K562 (cell line): ENCODE data around the gene DNAJB11. TPM values are rescaled to one million over a fixed set of nuclear protein-coding genes. Genes with fewer than 3 reads are reported as not detected.
A peak's percentile ranks its signal among the peaks of the same experiment; 100 is the strongest.

Experiments used
- ARID2 ChIP-seq: fragments of 450-650 bp; IDR thresholded peaks from 2 replicates; pipeline ENCODE4 v1.6.1; 2017; ENCODE audit warnings: antibody characterized with exemption, mild to moderate bottlenecking
- BACH1 ChIP-seq: fragments of 200-800 bp; sonication (Bioruptor generic); IDR thresholded peaks from 2 replicates; pipeline ENCODE4 v1.6.1; 2016; ENCODE audit warnings: missing genetic modification characterization, missing compliant biosample characterization
- EHMT2 ChIP-seq: fragments of 450-650 bp; IDR thresholded peaks from 2 replicates; pipeline ENCODE4 v1.6.1; 2018; ENCODE audit warnings: antibody characterized with exemption
- ERF ChIP-seq: fragments of 450-650 bp; formaldehyde crosslinking; IDR thresholded peaks from 2 replicates; pipeline ENCODE4 v1.4.0; 2020; ENCODE audit warnings: mild to moderate bottlenecking, mixed read lengths
- FOXA3 ChIP-seq, 2 experiments: fragments of 450-650 bp in 1 of 2; sonication (generic) in 1 of 2; formaldehyde crosslinking; IDR thresholded peaks in 1 of 2; conservative IDR thresholded peaks in 1 of 2; 2 replicates each; pipeline versions ENCODE4 v1.4.0 to v1.8.0; 2020 to 2022; ENCODE audit warnings: mild to moderate bottlenecking in 2 of 2, missing genetic modification reagents in 1 of 2
- FOXK2 ChIP-seq, 2 experiments: fragments of 450-650 bp; IDR thresholded peaks in 1 of 2; conservative IDR thresholded peaks in 1 of 2; 2 replicates each; pipeline ENCODE4 v1.6.1; 2016; ENCODE audit warnings: low read depth in 2 of 2, mild to moderate bottlenecking in 1 of 2
- GTF2A2 ChIP-seq: IDR thresholded peaks from 2 replicates; pipeline ENCODE4 v1.6.1; 2016; ENCODE audit warnings: mild to moderate bottlenecking, missing genetic modification characterization, missing compliant biosample characterization
- HOMEZ ChIP-seq: fragments of 250-450 bp; sonication (Bioruptor Pico); IDR thresholded peaks from 2 replicates; pipeline ENCODE4 v1.4.0; 2020; ENCODE audit warnings: mild to moderate bottlenecking, moderate library complexity
- JUNB ChIP-seq: fragments of 450-650 bp; formaldehyde crosslinking; conservative IDR thresholded peaks from 2 replicates; pipeline ENCODE4 v1.4.0; 2020; ENCODE audit warnings: mild to moderate bottlenecking
- KLF10 ChIP-seq: fragments of 250-450 bp; sonication (Bioruptor Pico); IDR thresholded peaks from 2 replicates; pipeline ENCODE4 v1.6.1; 2021; ENCODE audit warnings: matching md5 sums
- KLF16 ChIP-seq: IDR thresholded peaks from 2 replicates; pipeline ENCODE4 v1.6.1; 2016; ENCODE audit warnings: antibody characterized with exemption
- KLF6 ChIP-seq: fragments of 250-450 bp; sonication (Bioruptor Pico); IDR thresholded peaks from 2 replicates; pipeline ENCODE4 v1.4.0; 2020; ENCODE audit warnings: mild to moderate bottlenecking, moderate library complexity, borderline replicate concordance
- LARP7 ChIP-seq: fragments of 450-650 bp; IDR thresholded peaks from 2 replicates; pipeline ENCODE4 v1.6.1; 2016
- MNT ChIP-seq, 2 experiments: fragments of 450-650 bp; conservative IDR thresholded peaks; 2 replicates each; pipeline ENCODE4 v1.6.1; 2017; ENCODE audit warnings: mild to moderate bottlenecking in 2 of 2, moderate library complexity in 2 of 2
- MTA2 ChIP-seq: fragments of 450-650 bp; IDR thresholded peaks from 2 replicates; pipeline ENCODE4 v1.6.1; 2016; ENCODE audit warnings: low read depth
- MTA3 ChIP-seq: fragments of 450-650 bp; formaldehyde crosslinking; IDR thresholded peaks from 2 replicates; pipeline ENCODE4 v1.6.1; 2017; ENCODE audit warnings: mild to moderate bottlenecking, borderline replicate concordance
- NCOA6 ChIP-seq: fragments of 450-650 bp; IDR thresholded peaks from 2 replicates; pipeline ENCODE4 v1.6.1; 2017; ENCODE audit warnings: mild to moderate bottlenecking
- SMARCE1 ChIP-seq: fragments of 450-650 bp; IDR thresholded peaks from 2 replicates; pipeline ENCODE4 v1.7.1; 2016; ENCODE audit warnings: mild to moderate bottlenecking
- SREBF2 ChIP-seq: sonication (generic); formaldehyde crosslinking; IDR thresholded peaks from 2 replicates; pipeline ENCODE4 v1.4.0; 2020; ENCODE audit warnings: mild to moderate bottlenecking, missing genetic modification reagents
- THRAP3 ChIP-seq: fragments of 450-650 bp; IDR thresholded peaks from 2 replicates; pipeline ENCODE4 v1.6.1; 2016; ENCODE audit warnings: mild to moderate bottlenecking, inconsistent platforms, borderline replicate concordance
- XRCC5 ChIP-seq: fragments of 200-400 bp; formaldehyde crosslinking; IDR thresholded peaks from 2 replicates; pipeline ENCODE4 v1.6.1; 2017; ENCODE audit warnings: low read depth, mild to moderate bottlenecking, low read length
- ZBED1 ChIP-seq: IDR thresholded peaks from 2 replicates; pipeline ENCODE4 v1.6.1; 2014
- ZNF134 ChIP-seq: fragments of 250-450 bp; sonication (Bioruptor Pico); conservative IDR thresholded peaks from 2 replicates; pipeline ENCODE4 v1.4.0; 2020
- ZNF232 ChIP-seq: sonication (generic); formaldehyde crosslinking; IDR thresholded peaks from 2 replicates; pipeline ENCODE4 v1.8.0; 2022; ENCODE audit warnings: mild to moderate bottlenecking, missing genetic modification reagents
- ZNF24 ChIP-seq: fragments of 450-650 bp; IDR thresholded peaks from 2 replicates; pipeline ENCODE4 v1.6.1; 2016
- polyA plus RNA-seq, 8 experiments: library from polyadenylated mRNA; depleted of rRNA in 4 of 8; stranded (reverse) in 5 of 8; unstranded in 3 of 8; fragments of >200 nt; fragmentation: Nextera tagmentation in 2 of 8; fragmentation: Illumina TruSeq in 1 of 8; extraction: Ambion mirVana in 2 of 8; extraction: Trizol in 1 of 8; gene quantifications; 2 replicates each; pipeline versions ENCODE4 v1.2.1 to v1.2.3, GENCODE V29; 2011 to 2014; ENCODE audit warnings: inconsistent platforms in 1 of 8, missing spikeins in 1 of 8
- total RNA-seq, 7 experiments: library from RNA; depleted of rRNA in 6 of 7; stranded (reverse); fragments of >200 nt in 6 of 7; fragmentation: Illumina TruSeq in 2 of 7; extraction: Trizol in 2 of 7; gene quantifications; 2 replicates each; pipeline versions ENCODE4 v1.2.1 to v1.2.3, GENCODE V29; 2011 to 2021; ENCODE audit warnings: low replicate concordance in 1 of 7
- TF ChIP-seq, protein P1 (sequence below): fragments of 450-650 bp; IDR thresholded peaks from 2 replicates; pipeline ENCODE4 v1.6.1; 2016; ENCODE audit warnings: low read depth, mild to moderate bottlenecking, moderate library complexity
- TF ChIP-seq, protein P2 (sequence below): sonication (generic); formaldehyde crosslinking; IDR thresholded peaks from 2 replicates; pipeline ENCODE4 v1.9.0; 2022; ENCODE audit warnings: mild to moderate bottlenecking, missing genetic modification reagents

Gene DNAJB11
- total and polyA plus RNA-seq, 9 of the 15 experiments (the other 6 are each of a cell fraction or from before 2014, with no cell fraction given) = 14.8 to 74.7 (median 63.8) TPM

- TF ChIP-seq HOMEZ (CRISPR knock-in tag) (no peak), XRCC5 (0 out of 2 replicates have a peak, but pooled peaks have one; percentile 56), KLF16 (0 out of 2 replicates have a peak, but pooled peaks have one; percentile 32), ARID2 (peak; percentile 92), FOXA3 (CRISPR knock-in tag; conservative IDR thresholded peaks at IDR 0.05 in 1 of 2, IDR thresholded peaks at IDR 0.05 in 1 of 2) (no peak), ZNF232 (CRISPR knock-in tag) (no peak), MTA3 (no peak), ZNF134 (CRISPR knock-in tag) (peak; percentile 73), LARP7 (peak; percentile 79; the same call in 1 of the 2 replicates), SREBF2 (no peak), BACH1 (tag) (no peak), KLF6 (CRISPR knock-in tag) (no peak), NCOA6 (no peak), EHMT2 (0 out of 2 replicates have a peak, but pooled peaks have one; percentile 25), FOXK2 (conservative IDR thresholded peaks at IDR 0.05 in 1 of 2, IDR thresholded peaks at IDR 0.05 in 1 of 2; ENCODE audit: low read depth in 2 of 2) (peak in 1 of 2 experiments; percentile 72; a peak in 3 of 4 replicates), ZNF24 (no peak), JUNB (no peak), KLF10 (CRISPR knock-in tag) (no peak), ERF (CRISPR knock-in tag) (no peak), MNT (conservative IDR thresholded peaks at IDR 0.05) (peak in 1 of 2 experiments; percentile 49; a peak in 1 of 4 replicates), GTF2A2 (tag) (no peak), THRAP3 (peak; percentile 64; the same call in 1 of the 2 replicates), MTA2 (0 out of 2 replicates have a peak, but pooled peaks have one; percentile 39), SMARCE1 (0 out of 2 replicates have a peak, but pooled peaks have one; percentile 51), ZBED1 (no peak)
- TF ChIP-seq, protein P1, sequence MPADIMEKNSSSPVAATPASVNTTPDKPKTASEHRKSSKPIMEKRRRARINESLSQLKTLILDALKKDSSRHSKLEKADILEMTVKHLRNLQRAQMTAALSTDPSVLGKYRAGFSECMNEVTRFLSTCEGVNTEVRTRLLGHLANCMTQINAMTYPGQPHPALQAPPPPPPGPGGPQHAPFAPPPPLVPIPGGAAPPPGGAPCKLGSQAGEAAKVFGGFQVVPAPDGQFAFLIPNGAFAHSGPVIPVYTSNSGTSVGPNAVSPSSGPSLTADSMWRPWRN = no peak
- TF ChIP-seq, protein P2, sequence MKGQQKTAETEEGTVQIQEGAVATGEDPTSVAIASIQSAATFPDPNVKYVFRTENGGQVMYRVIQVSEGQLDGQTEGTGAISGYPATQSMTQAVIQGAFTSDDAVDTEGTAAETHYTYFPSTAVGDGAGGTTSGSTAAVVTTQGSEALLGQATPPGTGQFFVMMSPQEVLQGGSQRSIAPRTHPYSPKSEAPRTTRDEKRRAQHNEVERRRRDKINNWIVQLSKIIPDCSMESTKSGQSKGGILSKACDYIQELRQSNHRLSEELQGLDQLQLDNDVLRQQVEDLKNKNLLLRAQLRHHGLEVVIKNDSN = no peak
Observed at GRCh38 chr3:186614597-186615483, 44.3 kb downstream of the DNAJB11 start (continued).
